Activated CD4-positive, CD25-positive, alpha-beta regulatory T cell treated with anti-CD3 and anti-CD28 coated beads, Interleukin-2, amount 50 U/mL, for 24 hours (primary cell): ENCODE measurements around the gene BRD1.
"Not testable (repeated sequence)": the region's sequence is repeated elsewhere in the genome, so short reads cannot be mapped to it uniquely, and the experiment has no call there.

Experiments
- ATAC-seq, 2 donors: fragments of 150-1000 bp; cut with Tn5 transposase; one replicate each; pipeline ENCODE4 v1.10.0; 2021; ENCODE audit warnings: mild to moderate bottlenecking in 1 of 2, moderate library complexity in 1 of 2

Gene BRD1

GRCh38 chr22:49767355-49768062 is 60.2 kb downstream of the BRD1 start:
- ATAC-seq, result peak; percentile 33 to 57

- no peak for ATAC-seq
Measured at GRCh38 chr22:49765951-49766350, 61.7 kb downstream of the BRD1 start.

GRCh38 chr22:49765091-49765771 is 62.4 kb downstream of the BRD1 start:
- no peak for ATAC-seq

- no peak for ATAC-seq
Measured at GRCh38 chr22:49764127-49764581, 63.5 kb downstream of the BRD1 start.

GRCh38 chr22:49763696-49764095 is 64.0 kb downstream of the BRD1 start:
- ATAC-seq, result no peak

GRCh38 chr22:49763138-49763537 is 64.5 kb downstream of the BRD1 start:
- no peak for ATAC-seq

GRCh38 chr22:49762571-49762970 is 65.1 kb downstream of the BRD1 start:
- ATAC-seq, result not testable (repeated sequence)

- no peak for ATAC-seq
Measured at GRCh38 chr22:49761836-49762235, 65.8 kb downstream of the BRD1 start.

- ATAC-seq, result peak in 1 of 2 donors; percentile 37
Measured at GRCh38 chr22:49760630-49761571, 66.8 kb downstream of the BRD1 start.

GRCh38 chr22:49760280-49760629 is 67.4 kb downstream of the BRD1 start:
- no peak for ATAC-seq

- no peak for ATAC-seq
Measured at GRCh38 chr22:49756676-49757075, 71.0 kb downstream of the BRD1 start.

- no peak for ATAC-seq
Measured at GRCh38 chr22:49756201-49756600, 71.5 kb downstream of the BRD1 start.

GRCh38 chr22:49755631-49756001 is 72.1 kb downstream of the BRD1 start:
- ATAC-seq, result no peak

GRCh38 chr22:49754696-49755630 is 72.7 kb downstream of the BRD1 start:
- ATAC-seq, result no peak

- ATAC-seq, result no peak
Measured at GRCh38 chr22:49753961-49754695, 73.5 kb downstream of the BRD1 start.

GRCh38 chr22:49753276-49753890 is 74.3 kb downstream of the BRD1 start:
- no peak for ATAC-seq

- ATAC-seq, result no peak
Measured at GRCh38 chr22:49752598-49753091, 75.0 kb downstream of the BRD1 start.

- no peak for ATAC-seq
Measured at GRCh38 chr22:49751966-49752597, 75.6 kb downstream of the BRD1 start.

GRCh38 chr22:49751318-49751965 is 76.2 kb downstream of the BRD1 start:
- ATAC-seq, result no peak
